ENCODE measurements around the gene RBM33.

RBM33 gene

GRCh38 chr7:155803418-155804376, 159.2 kb downstream of the RBM33 start:
- CTCF ChIA-PET = no interaction called here
- TF ChIP-seq CTCF (IDR thresholded peaks at IDR 0.05; ENCODE audit: control extremely low read depth, extremely low read depth, low read depth, missing control alignments) = no peak
- POLR2A ChIA-PET = no interaction called here
- no peak for DNase-seq (ENCODE audit: extremely low spot score)

GRCh38 chr7:155804431-155804831, 160.0 kb downstream of the RBM33 start:
- POLR2A ChIA-PET = no interaction called here
- CTCF ChIA-PET = no interaction called here
- no peak for DNase-seq (ENCODE audit: extremely low spot score)
- no peak for TF ChIP-seq CTCF (IDR thresholded peaks at IDR 0.05; ENCODE audit: control extremely low read depth, extremely low read depth, low read depth, missing control alignments)

GRCh38 chr7:155804897-155805825, 160.7 kb downstream of the RBM33 start:
- POLR2A ChIA-PET = no interaction called here
- CTCF ChIA-PET = no interaction called here
- peak; percentile 40 for TF ChIP-seq CTCF (IDR thresholded peaks at IDR 0.05; ENCODE audit: control extremely low read depth, extremely low read depth, low read depth, missing control alignments)
- peak; percentile 82 for DNase-seq (ENCODE audit: extremely low spot score)

- CTCF ChIA-PET = no interaction called here
- POLR2A ChIA-PET = no interaction called here
- no peak for DNase-seq (ENCODE audit: extremely low spot score)
- no peak for TF ChIP-seq CTCF (IDR thresholded peaks at IDR 0.05; ENCODE audit: control extremely low read depth, extremely low read depth, low read depth, missing control alignments)
Observed at GRCh38 chr7:155805826-155806095, 161.3 kb downstream of the RBM33 start.

- POLR2A ChIA-PET = no interaction called here
- no peak for TF ChIP-seq CTCF (IDR thresholded peaks at IDR 0.05; ENCODE audit: control extremely low read depth, extremely low read depth, low read depth, missing control alignments)
- CTCF ChIA-PET = no interaction called here
- no peak for DNase-seq (ENCODE audit: extremely low spot score)
Observed at GRCh38 chr7:155806096-155806871, 161.8 kb downstream of the RBM33 start.

- no peak for DNase-seq (ENCODE audit: extremely low spot score)
- POLR2A ChIA-PET = no interaction called here
- TF ChIP-seq CTCF (IDR thresholded peaks at IDR 0.05; ENCODE audit: control extremely low read depth, extremely low read depth, low read depth, missing control alignments) = no peak
- CTCF ChIA-PET = no interaction called here
Observed at GRCh38 chr7:155807065-155807671, 162.7 kb downstream of the RBM33 start.

Data from GM10248 (cell line).